NCI-H2171 (cell line): ENCODE data around the gene FSD1.
"Not testable (repeated sequence)": the region's sequence is repeated elsewhere in the genome, so short reads cannot be mapped to it uniquely, and the experiment has no call there.

Experiments used
- DNase-seq: peaks from one replicate; lab custom pipeline; 2025; lab: John Stamatoyannopoulos, UW

Gene FSD1

DNA sequence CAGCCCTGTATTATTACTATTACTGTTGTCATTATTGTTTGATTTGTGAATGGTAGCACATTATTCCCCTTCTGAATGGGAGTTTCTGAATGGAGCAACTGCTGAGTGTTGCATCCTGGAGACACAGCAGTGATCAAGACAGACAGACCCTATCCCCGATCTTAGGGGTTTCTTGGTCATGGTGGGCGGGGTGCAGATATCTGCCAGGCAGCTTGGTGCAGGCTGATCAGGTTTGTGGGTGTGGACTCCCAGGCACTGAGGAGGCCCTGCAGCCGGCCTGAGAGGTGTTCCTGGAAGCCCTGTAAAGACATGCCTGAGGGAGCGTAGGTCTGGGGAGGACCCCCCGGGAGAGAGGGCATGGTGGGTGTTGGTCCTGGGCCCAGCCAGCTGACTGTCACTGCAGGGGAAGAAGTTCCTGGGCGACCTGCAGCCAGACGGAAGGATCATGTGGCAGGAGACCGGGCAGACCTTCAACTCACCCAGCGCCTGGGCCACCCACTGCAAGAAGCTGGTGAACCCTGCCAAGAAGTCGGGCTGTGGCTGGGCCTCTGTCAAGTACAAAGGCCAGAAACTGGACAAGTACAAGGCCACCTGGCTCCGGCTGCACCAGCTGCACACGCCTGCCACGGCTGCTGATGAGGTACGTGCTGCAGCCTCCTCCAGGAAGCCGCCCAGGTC lies 41.1 kb downstream of the FSD1 start:
- no peak for DNase-seq

DNA sequence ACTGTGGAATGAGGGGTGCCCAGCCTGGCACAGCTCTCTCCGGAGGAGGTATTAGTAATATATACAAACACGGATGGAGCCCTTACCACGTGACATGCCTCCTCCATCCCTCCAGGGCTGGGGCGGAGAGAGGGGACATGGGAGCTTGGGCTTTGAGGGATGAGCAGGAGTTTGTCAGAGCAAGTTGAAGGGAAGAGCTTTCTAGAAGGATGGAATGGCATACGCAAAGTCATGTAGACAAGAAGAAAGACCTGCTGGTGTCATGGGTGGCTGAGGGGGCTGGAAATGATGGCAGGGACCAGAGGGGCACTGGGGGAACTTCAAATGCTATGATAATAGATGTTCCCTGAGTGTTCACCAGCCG lies 41.6 kb downstream of the FSD1 start:
- no peak for DNase-seq

DNA sequence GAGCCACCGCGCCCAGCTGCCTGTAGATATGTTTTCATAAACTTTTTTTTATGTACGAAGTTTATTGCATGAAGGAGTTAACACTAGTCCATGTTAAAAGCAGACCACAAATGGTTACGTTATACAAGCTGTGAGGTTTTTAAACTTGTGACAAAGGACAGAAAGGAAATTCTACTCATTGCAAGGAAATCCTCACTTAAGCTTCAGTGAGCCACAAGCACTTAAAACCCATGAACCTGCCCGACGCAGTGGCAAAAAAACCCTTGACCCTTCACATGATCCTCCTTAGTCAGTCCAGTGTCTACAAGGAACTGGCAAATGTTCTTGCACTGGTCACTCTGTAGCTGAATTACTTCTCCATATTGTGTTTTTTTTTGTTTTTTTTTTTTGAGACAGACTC lies 43.1 kb downstream of the FSD1 start:
- DNase-seq: no peak

DNA sequence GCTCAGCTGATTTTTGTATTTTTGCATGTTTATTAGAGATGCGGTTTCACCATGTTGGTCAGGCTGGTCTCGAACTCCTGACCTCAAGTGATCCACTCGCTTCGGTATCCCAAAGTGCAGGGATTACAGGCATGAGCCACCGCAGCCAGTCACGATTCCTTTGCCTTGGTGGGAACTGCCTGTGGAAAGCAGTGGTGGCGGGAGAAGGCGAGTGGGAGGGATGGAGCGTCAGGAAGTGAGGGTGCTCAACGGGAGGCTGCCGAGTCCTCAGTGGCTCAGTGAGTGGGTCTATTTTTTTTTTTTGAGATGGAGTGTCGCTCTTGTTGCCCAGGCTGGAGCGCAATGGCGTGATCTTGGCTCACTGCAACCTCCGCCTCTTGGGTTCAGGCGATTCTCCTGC lies 44.8 kb downstream of the FSD1 start:
- DNase-seq: not testable (repeated sequence)

DNA sequence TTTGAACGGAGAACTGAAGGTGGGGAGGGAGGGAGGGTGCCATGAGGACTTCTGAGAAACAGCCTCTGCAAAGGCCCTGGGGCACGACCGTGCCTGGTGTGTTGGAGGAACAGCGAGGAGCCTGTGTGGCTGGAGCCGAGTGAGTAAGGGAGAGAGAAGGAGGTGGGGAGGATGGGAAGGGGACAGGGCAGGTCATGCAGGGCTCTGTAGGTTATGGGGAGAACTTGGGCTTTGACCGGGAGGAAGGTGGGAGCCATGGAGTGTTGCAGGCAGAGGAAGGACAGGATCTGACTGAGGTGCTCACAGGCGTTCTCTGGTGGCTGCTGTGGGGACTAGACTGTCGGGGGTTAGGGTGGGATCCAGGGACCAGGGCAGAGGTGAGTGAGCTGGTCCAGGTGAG lies 45.7 kb downstream of the FSD1 start:
- no peak for DNase-seq

DNA sequence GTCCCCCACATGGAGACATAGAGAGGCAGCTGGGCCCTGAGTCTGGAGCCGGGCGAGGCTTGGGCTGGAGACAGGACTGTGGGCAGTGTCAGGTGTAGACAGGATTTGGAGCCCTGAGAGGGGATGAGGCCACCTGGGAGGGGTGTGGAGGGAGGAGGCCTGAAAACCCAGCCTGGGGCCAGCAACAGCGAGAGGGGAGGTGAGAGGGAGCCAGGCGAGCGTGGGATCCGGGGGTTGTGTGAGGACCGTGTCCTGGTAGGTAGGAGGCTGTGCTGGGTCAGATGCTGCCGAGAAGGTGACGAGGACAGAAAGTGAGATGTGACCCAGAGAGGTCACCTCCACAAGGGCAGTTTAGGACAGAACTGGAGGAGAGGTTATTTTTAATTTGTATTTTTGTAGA lies 46.3 kb downstream of the FSD1 start:
- no peak for DNase-seq

DNA sequence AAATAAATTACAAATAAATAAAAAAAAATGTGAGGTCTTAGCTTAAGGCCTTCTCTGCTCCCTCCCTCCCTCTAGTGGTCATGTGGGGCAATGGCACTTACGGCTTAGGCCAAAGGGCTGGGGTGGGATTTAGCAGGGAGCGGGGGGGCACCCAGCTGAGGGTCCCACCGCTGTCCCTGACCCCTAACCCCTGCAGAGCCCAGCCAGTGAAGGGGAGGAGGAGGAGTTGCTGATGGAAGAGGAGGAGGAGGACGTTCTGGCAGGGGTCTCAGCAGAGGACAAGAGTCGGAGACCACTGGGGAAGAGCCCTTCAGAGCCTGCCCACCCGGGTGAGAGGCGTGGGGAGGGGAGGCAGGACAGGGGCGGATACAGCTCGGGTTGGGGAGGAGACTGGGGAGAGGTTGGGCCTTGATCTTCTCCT lies 48.3 kb downstream of the FSD1 start:
- peak; percentile 41 for DNase-seq

DNA sequence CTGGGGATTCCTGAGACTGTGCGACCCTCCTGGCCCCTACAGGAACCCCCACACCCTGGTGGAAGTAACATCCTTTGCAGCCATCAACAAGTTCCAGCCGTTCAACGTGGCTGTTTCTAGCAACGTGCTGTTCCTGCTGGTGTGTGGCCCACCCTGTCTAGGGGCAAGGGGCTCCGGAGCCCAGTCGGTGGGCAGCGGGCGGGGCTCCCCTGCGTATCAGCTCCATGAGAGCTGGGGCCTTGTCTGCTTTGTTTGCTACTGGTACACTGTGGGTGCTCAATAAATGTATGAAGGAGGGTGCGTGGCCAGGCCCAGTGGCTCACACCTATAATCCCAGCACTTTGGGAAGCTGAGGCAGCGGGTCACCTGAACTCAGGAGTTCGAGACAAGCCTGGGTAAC lies 49.9 kb downstream of the FSD1 start:
- no peak for DNase-seq

DNA sequence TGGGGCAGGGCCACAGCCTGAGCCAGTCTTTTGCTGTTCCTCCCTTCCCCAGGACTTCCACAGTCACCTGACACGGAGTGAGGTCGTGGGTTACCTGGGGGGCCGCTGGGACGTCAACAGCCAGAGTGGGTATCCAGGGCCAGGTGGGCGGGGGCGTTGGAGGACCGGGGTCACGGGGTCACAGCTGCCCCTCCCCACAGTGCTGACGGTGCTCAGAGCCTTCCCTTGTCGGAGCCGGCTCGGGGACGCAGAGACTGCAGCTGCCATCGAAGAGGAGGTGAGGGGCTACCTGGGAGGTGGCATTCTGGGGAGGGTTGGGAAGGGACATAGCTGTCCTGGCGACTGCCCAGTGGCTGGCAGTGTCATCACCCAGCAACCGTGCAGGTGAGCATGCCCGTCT lies 50.5 kb downstream of the FSD1 start:
- DNase-seq: no peak

DNA sequence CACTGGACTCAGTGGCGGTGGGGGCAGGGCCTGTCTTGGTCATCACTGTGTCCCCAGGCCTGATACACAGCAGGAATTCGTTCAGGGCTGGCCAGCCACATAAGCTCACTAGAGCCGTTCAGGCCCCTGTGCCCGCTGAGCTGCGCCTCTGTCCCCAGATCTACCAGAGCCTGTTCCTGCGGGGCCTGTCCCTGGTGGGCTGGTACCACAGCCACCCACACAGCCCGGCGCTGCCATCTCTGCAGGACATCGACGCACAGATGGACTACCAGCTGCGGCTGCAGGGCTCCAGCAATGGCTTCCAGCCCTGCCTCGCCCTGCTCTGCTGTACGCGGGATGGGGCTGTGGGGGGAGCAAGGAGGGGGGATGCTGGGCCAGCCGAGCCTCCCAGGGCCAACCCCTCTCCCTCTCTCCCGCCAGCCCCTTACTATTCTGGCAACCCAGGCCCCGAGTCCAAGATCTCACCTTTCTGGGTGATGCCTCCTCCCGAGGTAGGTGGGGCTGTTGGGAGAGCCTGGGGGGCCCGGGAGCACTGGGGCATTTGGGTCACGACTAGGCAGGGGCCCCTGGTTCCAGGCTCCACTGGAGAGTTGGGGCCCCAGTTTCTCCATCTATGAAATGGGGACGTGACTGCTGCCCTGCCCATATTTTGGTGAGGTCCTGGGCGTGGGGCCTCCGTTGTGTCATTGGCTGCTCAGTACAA lies 52.8 kb downstream of the FSD1 start:
- DNase-seq: no peak

DNA sequence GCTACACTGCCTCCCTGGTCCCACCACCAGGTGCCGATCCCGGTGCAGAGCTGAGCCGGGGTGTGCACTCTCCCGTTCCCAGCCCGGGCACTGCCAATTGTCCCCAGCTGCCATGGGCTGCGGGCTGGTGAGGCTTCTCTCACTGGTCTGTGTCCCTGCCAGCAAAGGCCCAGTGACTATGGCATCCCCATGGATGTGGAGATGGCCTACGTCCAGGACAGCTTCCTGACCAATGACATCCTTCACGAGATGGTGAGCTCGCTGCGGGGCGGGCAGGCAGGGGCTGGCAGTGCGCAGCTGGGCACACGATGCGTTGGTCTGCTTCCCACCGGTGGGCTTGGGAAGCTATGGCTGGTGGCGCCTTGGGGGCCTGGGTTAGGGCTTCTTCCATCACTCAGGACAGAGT lies 53.5 kb downstream of the FSD1 start:
- DNase-seq: no peak

DNA sequence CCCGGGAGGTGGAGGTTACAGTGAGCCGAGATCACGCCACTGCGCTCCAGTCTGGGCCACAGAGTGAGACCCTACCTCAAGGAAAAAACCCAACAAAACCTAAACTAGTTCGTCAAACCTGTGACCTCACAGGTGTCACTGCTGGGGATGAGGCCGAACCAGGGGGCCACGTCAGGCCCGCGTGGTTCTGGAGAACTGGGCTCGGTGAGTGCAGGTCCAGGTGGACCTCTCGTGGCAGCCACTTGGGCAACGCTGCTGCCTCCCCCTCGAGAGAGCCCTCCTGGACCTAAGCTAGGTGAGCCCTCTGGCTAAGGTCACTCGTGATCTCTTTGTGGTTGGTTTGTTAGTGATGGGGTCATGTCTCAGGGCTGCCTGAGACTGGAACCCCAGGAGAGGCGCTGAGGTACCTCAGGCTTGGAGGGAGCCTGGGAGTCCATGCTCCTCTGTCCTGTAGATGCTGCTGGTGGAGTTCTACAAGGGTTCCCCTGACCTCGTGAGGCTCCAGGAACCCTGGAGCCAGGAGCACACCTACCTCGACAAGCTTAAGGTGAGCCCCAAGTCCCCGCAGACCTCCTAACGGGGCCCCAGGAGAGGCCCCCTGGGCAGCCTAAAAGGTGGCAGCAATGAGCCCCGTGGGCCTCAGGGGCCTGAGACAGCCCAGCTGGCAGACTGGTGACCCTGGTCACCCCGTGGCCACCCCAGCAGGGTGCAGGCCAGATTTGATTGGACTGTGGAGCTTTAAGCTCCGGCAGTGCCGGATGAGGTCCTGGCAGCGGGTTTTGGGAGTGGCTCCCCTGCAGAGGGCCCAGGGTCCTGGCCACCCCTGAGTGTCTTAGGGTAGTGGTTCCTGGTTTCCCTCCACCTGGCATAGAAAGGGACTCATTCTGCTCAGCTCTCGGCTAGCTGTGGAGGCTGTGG lies 54.6 kb downstream of the FSD1 start:
- DNase-seq: no peak

DNA sequence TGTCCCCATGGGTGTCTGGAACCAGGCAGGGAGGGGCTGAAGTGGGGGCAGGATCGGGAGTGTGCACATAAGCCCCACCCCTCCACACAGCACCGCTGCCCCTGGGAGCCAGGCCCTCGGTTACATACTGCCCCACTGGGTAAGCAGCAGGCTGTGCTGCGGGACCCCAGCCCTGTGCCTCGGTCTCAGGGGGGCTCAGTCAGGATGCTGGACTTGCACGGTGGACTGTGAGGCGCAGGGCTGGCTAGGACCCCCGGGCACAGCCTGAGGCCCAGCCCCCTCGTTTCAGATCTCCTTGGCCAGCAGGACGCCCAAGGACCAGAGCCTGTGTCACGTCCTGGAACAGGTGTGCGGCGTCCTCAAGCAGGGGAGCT lies 55.2 kb downstream of the FSD1 start:
- no peak for DNase-seq

DNA sequence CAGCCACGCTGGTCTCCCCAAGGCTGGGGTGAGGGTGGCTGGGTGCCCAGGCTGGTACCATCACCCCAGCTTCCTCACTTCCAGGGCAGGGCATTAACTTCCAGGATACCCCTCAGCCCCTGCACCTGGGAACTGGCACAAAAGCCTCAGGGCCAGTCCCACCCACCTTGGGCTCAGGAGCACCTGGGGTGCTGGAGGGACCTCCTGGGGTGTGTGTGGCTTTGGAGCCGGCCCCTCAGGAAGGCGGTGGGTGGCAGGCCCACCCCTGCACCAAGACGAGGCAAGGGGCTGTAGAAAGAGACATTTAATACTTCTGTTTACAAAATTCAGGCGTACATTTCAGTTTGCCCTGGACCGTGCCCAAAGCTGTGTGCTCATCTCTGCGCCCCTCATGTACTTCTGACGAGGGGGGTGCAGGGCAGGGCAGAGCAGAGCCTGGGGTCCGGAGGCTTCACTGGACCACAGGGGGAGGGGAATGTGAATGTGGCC lies 55.7 kb downstream of the FSD1 start:
- no peak for DNase-seq

DNA sequence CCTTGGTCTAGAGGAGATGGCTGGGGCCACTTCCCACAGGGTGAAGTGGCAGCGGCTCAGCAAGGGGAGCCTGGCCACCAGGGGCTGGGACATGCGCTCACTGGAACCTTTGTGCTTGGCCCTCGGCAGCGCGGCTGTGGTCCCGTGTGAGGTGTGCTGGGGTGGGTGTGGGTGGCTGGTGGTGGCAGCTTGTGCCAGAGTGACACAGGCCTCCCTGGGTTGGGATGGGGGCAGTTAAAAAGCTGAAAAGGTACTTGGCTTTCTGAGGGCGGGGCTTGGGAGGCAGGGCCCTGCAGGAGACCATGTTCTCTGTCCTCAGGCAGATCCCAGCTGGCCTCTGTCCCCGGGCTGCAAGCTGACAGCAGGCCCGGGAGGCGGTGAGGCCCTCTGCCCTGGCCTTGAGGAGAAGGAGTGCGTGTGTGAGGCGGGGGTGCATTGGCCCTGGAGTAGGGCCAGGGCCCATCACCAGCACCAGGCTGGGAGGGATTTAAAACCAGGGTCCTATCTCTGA lies 56.3 kb downstream of the FSD1 start:
- DNase-seq: no peak

DNA sequence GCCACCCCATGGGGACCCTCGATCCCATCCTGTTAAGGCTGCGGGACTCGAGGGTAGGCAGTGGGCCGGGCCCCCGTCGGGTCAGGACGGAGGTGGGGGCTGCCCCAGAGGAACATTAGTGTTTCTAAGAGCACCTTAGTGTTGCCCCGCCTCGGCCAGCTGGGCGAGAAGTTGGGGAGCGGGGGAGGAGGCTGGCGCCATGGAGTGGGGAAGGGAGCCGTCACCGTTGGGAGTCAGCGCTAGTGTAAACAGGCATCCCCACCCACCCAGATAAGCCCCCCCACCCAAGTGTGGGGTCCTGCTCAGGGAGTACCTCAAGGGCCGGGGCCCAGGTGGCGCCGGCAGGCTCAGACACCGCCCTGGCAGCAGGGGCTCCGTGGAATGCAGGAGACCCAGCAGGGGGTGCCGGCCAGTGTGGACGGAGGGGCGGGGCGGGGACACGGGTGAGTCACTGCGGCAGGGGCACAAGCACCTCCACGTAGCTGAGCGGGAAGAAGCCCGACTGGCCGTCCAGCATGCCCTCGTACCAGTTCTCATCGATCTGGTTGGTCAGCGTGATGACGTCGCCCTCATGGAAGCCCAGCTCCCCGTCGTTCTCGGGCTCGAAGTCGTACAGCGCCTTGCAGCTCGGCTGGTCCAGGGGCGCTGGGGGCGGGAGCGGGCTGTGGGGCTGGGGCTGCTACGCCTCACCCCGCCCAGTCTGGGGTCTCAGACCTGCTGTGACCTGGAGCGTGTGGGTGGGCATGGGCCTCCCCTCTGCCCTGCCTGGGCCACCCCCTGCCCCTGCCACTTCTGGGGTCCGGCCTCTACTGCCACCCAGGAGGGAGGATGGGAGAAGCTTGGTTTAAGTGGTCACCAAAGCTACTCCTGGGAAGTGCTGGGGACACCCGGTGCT lies 57.0 kb downstream of the FSD1 start:
- no peak for DNase-seq

DNA sequence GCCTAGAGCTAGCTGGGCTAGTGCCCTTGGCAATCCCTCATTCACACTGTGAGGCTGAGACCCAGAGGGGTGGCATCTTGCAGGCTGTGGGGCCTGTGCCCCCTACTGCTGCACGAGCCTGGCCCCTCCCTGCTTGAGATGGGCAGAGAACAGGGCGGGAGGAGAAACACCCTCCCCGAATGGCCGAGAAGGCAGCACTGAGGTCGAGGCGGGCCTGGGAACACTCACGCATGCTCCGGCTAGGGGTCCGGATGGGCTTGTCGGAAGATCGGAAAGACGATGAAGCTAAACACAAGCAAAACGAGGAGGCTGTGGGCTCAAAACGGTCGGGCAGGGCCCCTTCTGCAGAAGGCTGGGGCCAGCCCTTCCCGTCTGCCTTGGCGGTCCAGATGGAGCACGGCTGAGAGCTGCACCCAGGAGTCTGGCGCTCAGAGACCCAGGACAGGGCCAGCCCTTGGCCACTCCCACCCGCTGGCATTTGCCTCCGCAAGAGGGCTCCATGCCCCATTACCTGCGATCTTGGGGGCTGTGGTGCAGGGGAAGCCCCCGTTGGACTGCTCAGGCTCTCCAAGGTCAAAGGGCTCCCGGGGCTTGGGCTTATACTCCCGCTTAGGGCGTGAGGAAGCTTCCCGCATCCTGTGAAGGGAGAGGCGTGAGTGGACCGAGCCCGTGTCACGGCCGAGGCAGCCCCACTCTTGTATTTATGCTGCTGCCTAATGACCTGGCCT lies 57.9 kb downstream of the FSD1 start:
- no peak for DNase-seq

DNA sequence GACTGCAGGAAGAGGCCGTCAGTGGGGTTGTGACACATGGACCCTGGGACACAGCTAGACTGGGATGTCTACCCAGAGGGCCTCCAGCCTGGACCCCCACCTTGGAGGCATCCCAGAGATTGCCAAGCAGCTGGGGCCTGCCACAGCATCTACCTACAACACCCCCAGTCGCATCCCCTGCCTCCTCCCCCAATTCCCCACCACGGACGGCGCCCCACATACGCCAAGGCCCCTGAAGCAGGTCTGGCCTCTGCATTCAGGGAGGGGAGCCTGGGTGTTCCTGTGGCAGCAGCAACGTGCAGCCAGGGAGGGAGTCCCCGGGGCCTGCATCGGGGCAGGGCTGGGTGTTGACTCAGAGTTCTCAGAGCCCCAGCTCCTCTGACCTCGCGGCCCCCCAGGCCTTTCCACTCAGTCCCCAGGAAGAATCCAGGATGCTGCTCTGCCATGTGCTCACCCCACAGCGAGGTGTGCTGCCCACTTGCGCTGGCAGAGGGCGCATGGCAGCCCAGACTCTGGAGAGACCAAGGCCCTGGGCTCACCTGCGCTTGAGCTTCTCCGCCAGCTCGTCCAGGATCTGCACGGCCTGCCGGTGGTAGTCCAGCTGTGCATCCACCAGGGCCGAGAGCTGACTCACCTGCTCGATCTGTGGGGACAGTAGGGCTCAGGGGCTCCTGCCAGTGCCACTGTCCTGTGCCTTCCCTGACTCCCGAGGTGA lies 58.6 kb downstream of the FSD1 start:
- DNase-seq: no peak

DNA sequence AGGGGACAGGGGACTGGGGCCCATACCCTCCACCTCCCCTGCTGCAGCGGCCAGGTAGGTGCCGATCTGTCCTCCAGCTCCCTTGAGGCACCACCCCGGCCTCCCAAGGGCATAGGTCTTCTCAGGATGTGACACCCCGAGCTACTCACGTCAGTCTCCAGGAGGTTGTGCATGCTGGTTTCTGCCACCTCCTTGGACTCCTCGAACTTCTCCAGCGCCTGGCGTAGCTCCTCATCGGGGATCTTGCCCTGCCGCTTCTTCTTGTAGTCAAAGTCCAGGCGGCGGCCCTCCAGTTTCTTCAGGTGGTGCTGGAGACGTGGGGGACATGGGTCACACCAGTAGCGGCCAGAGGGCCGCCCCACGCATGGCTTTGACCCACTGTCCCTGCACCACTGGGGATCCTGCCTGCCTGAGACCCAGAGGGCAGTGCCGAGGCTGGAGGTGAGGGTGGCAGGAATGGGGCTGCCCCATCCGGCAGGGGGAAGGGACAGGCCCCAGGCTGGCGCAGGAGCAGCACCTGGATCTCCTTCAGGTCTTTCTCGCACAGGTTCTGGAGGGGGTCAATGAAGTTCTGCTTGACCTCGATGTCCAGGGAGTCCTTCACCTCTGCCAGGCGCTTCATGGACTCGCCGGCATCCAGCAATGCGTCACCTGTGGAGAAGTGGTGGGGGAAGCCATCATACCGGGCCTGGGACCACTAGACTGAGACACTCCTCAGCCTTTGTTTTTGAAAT lies 59.3 kb downstream of the FSD1 start:
- DNase-seq: no peak

DNA sequence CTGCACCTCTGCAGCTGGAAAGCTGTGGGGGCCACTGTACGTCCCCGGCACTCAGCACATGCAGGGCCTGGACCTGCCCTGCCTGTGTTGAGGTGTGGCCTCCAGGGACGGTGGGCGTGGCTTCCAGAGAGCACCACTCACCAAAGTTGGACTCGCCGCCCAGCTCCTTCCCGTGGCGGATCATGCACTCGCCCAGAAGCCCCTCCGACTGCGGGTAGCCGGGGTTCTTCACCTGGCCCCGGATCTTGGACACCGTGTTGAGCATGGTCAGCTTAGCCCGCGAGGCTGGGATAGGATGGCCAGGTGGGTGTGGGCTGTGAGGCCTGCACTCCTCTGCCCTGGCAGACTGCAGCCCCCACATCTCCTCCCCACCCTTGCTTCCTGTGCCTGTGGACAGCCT lies 60.9 kb downstream of the FSD1 start:
- DNase-seq: no peak
